GM12874 (cell line): ENCODE results near the gene C2CD3.

Experiments
- CTCF ChIP-seq: IDR thresholded peaks from 2 replicates; pipeline ENCODE4 v1.5.1; 2011; ENCODE audit warnings: low read depth, mild to moderate bottlenecking, control low read depth, low read length, moderate library complexity; ENCODE audit not compliant: insufficient read depth

C2CD3 gene

GRCh38 chr11:74141908-74142307, 28.9 kb downstream of the C2CD3 start:
- no peak for TF ChIP-seq CTCF

- no peak for TF ChIP-seq CTCF
Observed at GRCh38 chr11:74141241-74141695, 29.5 kb downstream of the C2CD3 start.

- TF ChIP-seq CTCF = no peak
Observed at GRCh38 chr11:74139151-74139918, 31.5 kb downstream of the C2CD3 start.

GRCh38 chr11:74138572-74138971, 32.2 kb downstream of the C2CD3 start:
- TF ChIP-seq CTCF = no peak

- no peak for TF ChIP-seq CTCF
Observed at GRCh38 chr11:74138021-74138420, 32.8 kb downstream of the C2CD3 start.

- no peak for TF ChIP-seq CTCF
Observed at GRCh38 chr11:74135127-74135840, 35.5 kb downstream of the C2CD3 start.

GRCh38 chr11:74134661-74135060, 36.1 kb downstream of the C2CD3 start:
- no peak for TF ChIP-seq CTCF
